WTC11 (cell line): ENCODE results near the gene ABHD10. TPM values are rescaled to one million over a fixed set of nuclear protein-coding genes. Genes with fewer than 3 reads are reported as not detected.

Source experiments
- ATAC-seq: fragments of 200-7000 bp; cut with Tn5 transposase; 2 replicates; pipeline ENCODE4 v1.10.0; 2021; ENCODE audit warnings: mild to moderate bottlenecking, moderate library complexity
- CTCF ChIA-PET: fragments of 300-600 bp; sonication (Branson Sonifier 250); formaldehyde crosslinking; loops from one replicate; lab custom pipeline; 2021; ENCODE audit warnings: antibody characterized with exemption; lab: Charles Lee
- POLR2A ChIA-PET: fragments of 350-600 bp; sonication (Branson Sonifier 250); formaldehyde crosslinking; loops from one replicate; lab custom pipeline; 2021; ENCODE audit warnings: antibody characterized with exemption; lab: Charles Lee
- DNase-seq: peaks from one replicate; pipeline ENCODE4 v3.0.0; 2021; ENCODE audit warnings: low spot score
- H3K27ac Mint-ChIP-seq: 2 replicates; pipeline ENCODE4 v1.8.0; 2021; ENCODE audit warnings: mixed read lengths
- H3K27me3 Mint-ChIP-seq: 2 replicates; pipeline ENCODE4 v1.8.0; 2021; ENCODE audit warnings: low read depth, mild to moderate bottlenecking, moderate library complexity, mixed read lengths
- H3K36me3 Mint-ChIP-seq: 2 replicates; pipeline ENCODE4 v1.8.0; 2021; ENCODE audit warnings: mixed read lengths
- H3K4me1 Mint-ChIP-seq: 2 replicates; pipeline ENCODE4 v1.8.0; 2022; ENCODE audit warnings: mixed read lengths
- H3K4me3 Mint-ChIP-seq: 2 replicates; pipeline ENCODE4 v1.8.0; 2021; ENCODE audit warnings: mild to moderate bottlenecking, moderate library complexity, mixed read lengths
- H3K9me3 Mint-ChIP-seq: 2 replicates; pipeline ENCODE4 v1.8.0; 2021; ENCODE audit warnings: mixed read lengths
- ATF1 ChIP-seq: sonication (generic); formaldehyde crosslinking; IDR thresholded peaks from 2 replicates; pipeline ENCODE4 v1.8.1; 2023; ENCODE audit warnings: mild to moderate bottlenecking, moderate library complexity, missing genetic modification reagents
- CREB1 ChIP-seq: sonication (generic); formaldehyde crosslinking; IDR thresholded peaks from 2 replicates; pipeline ENCODE4 v1.8.0; 2023; ENCODE audit warnings: mild to moderate bottlenecking, missing genetic modification reagents
- EMX1 ChIP-seq: fragments of 250-450 bp; sonication (Bioruptor Pico); IDR thresholded peaks from 2 replicates; pipeline ENCODE4 v1.8.0; 2021; ENCODE audit warnings: mild to moderate bottlenecking
- ESRRA ChIP-seq: sonication (generic); formaldehyde crosslinking; IDR thresholded peaks from 2 replicates; pipeline ENCODE4 v1.8.1; 2022; ENCODE audit warnings: mild to moderate bottlenecking, missing genetic modification reagents, borderline replicate concordance
- ETV6 ChIP-seq: sonication (generic); formaldehyde crosslinking; IDR thresholded peaks from 2 replicates; pipeline ENCODE4 v1.8.1; 2022; ENCODE audit warnings: mild to moderate bottlenecking, missing genetic modification reagents
- GABPB1 ChIP-seq: sonication (generic); formaldehyde crosslinking; IDR thresholded peaks from 2 replicates; pipeline ENCODE4 v1.8.1; 2023; ENCODE audit warnings: mild to moderate bottlenecking, missing genetic modification reagents
- GRHL2 ChIP-seq: fragments of 250-450 bp; sonication (Bioruptor Pico); IDR thresholded peaks from 2 replicates; pipeline ENCODE4 v1.8.0; 2022; ENCODE audit warnings: mild to moderate bottlenecking, moderate library complexity; ENCODE audit not compliant: insufficient replicate concordance, severe bottlenecking
- KAT7 ChIP-seq: sonication (generic); formaldehyde crosslinking; IDR thresholded peaks from 2 replicates; pipeline ENCODE4 v1.8.1; 2023; ENCODE audit warnings: missing genetic modification reagents, mild to moderate bottlenecking, borderline replicate concordance
- OVOL2 ChIP-seq: fragments of 250-450 bp; sonication (Bioruptor Pico); IDR thresholded peaks from 2 replicates; pipeline ENCODE4 v1.9.0; 2021; ENCODE audit warnings: mild to moderate bottlenecking, borderline replicate concordance
- PRRX2 ChIP-seq: fragments of 250-450 bp; sonication (Bioruptor Pico); IDR thresholded peaks from 2 replicates; pipeline ENCODE4 v1.8.0; 2021; ENCODE audit warnings: mild to moderate bottlenecking
- TCF7 ChIP-seq: sonication (generic); formaldehyde crosslinking; IDR thresholded peaks from 2 replicates; pipeline ENCODE4 v1.8.0; 2022; ENCODE audit warnings: mild to moderate bottlenecking, low read depth, missing genetic modification reagents, moderate library complexity
- TP53 ChIP-seq: sonication (generic); formaldehyde crosslinking; IDR thresholded peaks from 2 replicates; pipeline ENCODE4 v1.8.1; 2023; ENCODE audit warnings: mild to moderate bottlenecking, missing genetic modification reagents
- ZNF317 ChIP-seq: sonication (generic); formaldehyde crosslinking; IDR thresholded peaks from 2 replicates; pipeline ENCODE4 v1.8.1; 2023; ENCODE audit warnings: low read depth, mild to moderate bottlenecking, moderate library complexity, missing genetic modification reagents, borderline replicate concordance
- total RNA-seq: library from RNA; stranded (reverse); gene quantifications from 3 replicates; pipeline ENCODE4 v1.2.3, GENCODE V29; 2021
- TF ChIP-seq, protein P1 (sequence below): fragments of 250-450 bp; sonication (Bioruptor Pico); IDR thresholded peaks from 2 replicates; pipeline ENCODE4 v1.9.0; 2021; ENCODE audit warnings: mild to moderate bottlenecking, borderline replicate concordance
- TF ChIP-seq, protein P2 (sequence below): sonication (generic); formaldehyde crosslinking; IDR thresholded peaks from 2 replicates; pipeline ENCODE4 v1.8.1; 2022; ENCODE audit warnings: mild to moderate bottlenecking, moderate library complexity, missing genetic modification reagents
- TF ChIP-seq, protein P3 (sequence below): sonication (generic); formaldehyde crosslinking; IDR thresholded peaks from 2 replicates; pipeline ENCODE4 v1.8.0; 2022; ENCODE audit warnings: mild to moderate bottlenecking, missing genetic modification reagents
- TF ChIP-seq, protein P4 (sequence below): sonication (generic); formaldehyde crosslinking; IDR thresholded peaks from 2 replicates; pipeline ENCODE4 v1.8.0; 2022; ENCODE audit warnings: missing genetic modification reagents

The ABHD10 gene
- total RNA-seq, 1 experiment from 2014 or later: 27.6 TPM

DNA sequence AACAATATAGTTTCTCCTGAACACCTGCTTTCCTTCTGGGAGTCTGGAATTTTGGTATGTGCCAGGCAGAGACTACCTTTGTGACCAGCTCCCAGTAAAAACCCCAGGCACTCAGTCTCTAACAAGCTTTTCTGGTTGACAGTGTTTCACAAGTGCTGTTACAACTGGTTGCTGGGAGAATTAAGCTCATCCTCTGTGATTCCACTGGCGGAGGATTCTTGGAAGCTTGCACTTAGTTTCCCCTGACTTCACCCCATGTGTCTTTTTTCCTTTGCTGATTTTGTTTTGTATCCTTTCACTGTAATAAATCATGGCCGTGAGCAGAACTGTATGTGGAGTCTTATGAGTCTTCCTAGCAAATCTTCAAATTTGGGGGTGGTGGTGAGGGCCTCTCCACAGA is 14.2 kb downstream of the ABHD10 start (continued):
- TF ChIP-seq, protein P1, sequence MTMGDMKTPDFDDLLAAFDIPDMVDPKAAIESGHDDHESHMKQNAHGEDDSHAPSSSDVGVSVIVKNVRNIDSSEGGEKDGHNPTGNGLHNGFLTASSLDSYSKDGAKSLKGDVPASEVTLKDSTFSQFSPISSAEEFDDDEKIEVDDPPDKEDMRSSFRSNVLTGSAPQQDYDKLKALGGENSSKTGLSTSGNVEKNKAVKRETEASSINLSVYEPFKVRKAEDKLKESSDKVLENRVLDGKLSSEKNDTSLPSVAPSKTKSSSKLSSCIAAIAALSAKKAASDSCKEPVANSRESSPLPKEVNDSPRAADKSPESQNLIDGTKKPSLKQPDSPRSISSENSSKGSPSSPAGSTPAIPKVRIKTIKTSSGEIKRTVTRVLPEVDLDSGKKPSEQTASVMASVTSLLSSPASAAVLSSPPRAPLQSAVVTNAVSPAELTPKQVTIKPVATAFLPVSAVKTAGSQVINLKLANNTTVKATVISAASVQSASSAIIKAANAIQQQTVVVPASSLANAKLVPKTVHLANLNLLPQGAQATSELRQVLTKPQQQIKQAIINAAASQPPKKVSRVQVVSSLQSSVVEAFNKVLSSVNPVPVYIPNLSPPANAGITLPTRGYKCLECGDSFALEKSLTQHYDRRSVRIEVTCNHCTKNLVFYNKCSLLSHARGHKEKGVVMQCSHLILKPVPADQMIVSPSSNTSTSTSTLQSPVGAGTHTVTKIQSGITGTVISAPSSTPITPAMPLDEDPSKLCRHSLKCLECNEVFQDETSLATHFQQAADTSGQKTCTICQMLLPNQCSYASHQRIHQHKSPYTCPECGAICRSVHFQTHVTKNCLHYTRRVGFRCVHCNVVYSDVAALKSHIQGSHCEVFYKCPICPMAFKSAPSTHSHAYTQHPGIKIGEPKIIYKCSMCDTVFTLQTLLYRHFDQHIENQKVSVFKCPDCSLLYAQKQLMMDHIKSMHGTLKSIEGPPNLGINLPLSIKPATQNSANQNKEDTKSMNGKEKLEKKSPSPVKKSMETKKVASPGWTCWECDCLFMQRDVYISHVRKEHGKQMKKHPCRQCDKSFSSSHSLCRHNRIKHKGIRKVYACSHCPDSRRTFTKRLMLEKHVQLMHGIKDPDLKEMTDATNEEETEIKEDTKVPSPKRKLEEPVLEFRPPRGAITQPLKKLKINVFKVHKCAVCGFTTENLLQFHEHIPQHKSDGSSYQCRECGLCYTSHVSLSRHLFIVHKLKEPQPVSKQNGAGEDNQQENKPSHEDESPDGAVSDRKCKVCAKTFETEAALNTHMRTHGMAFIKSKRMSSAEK (CRISPR knock-in tag): no peak
- no peak for TF ChIP-seq KAT7 (CRISPR knock-in tag)
- no peak for TF ChIP-seq OVOL2 (CRISPR knock-in tag)
- no peak for TF ChIP-seq CREB1
- TF ChIP-seq GABPB1 (CRISPR knock-in tag): no peak
- no peak for TF ChIP-seq ETV6 (CRISPR knock-in tag)
- no peak for TF ChIP-seq TCF7 (CRISPR knock-in tag)
- no peak for TF ChIP-seq GRHL2 (CRISPR knock-in tag)
- no peak for TF ChIP-seq ZNF317 (CRISPR knock-in tag)
- no peak for TF ChIP-seq ESRRA (CRISPR knock-in tag)

DNA sequence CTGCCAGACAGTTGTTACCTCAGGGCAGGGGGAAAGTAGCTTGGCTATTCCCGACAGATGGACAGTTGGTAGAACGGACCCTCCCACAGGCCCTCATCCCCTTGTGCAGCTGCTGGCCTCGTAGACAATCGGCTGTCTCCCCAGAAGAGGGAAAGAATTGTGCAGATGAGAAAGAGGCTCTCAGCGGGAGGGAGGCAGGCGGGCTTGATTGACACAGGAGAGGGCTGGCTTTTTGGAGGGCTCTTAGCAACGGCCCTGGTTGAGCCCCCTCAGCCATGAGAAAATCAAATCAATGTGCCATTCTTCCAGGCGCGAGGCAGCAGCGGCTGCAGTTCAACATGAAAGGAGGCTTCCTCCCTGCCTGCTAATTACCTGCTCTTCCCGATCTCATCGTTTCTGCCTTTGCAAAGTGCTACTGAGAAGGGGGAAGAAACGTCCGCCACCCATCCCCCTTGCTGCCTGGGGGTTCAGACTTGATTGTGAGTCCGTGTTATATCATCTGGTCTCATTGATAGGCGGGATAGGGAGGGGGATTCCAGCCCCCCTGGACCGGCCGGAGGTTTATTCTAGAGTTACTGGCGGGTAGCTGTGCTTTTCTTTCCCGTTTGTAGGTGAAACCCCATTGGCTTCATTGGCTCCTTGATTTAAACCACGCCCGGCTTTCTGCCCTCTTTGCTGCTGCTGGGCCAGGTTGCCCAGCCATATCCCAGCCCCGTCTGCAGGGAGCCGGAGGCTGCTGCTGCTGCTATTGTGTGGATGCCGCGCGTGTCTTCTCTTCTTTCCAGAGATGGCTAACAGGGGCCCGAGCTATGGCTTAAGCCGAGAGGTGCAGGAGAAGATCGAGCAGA is 20.0 kb downstream of the ABHD10 start, which contains the start of gene TAGLN3:
TSS of gene TAGLN3 (plus strand) at position 287 of the 848 bp plus-strand sequence. CDS start at position 788, 501 bp downstream.
- ChIA-PET CTCF (interaction anchor here (0.8 to 5.0 kb wide), 8 partner anchors 10 to 330 kb away, joined by 3 to 95 read pairs (median 4); partner anchors contain the start of gene ABHD10), POLR2A (interaction anchor here (1.2 to 2.2 kb wide), 4 partner anchors 9 to 20 kb away, joined by 4 to 7 read pairs (median 6); partner anchors contain the start of gene ABHD10)
- Mint-ChIP-seq H3K36me3 (no peaks in the 10 kb centered on the region), H3K4me3 (peak within 1 kb of the TSS; percentile 90), H3K27ac (no peak within 1 kb of the TSS), H3K27me3 (peaks cover 64% of the 10 kb centered on the region), H3K4me1 (peaks cover 22% of the 10 kb centered on the region), H3K9me3 (no peaks in the 10 kb centered on the region)
- ATAC-seq (peak; percentile 86), DNase-seq (peak; percentile 54)
- TF ChIP-seq, protein P2, sequence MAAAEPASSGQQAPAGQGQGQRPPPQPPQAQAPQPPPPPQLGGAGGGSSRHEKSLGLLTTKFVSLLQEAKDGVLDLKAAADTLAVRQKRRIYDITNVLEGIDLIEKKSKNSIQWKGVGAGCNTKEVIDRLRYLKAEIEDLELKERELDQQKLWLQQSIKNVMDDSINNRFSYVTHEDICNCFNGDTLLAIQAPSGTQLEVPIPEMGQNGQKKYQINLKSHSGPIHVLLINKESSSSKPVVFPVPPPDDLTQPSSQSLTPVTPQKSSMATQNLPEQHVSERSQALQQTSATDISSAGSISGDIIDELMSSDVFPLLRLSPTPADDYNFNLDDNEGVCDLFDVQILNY (CRISPR knock-in tag): no peak
- TF ChIP-seq ZNF317 (CRISPR knock-in tag): peak; percentile 72
- no peak for TF ChIP-seq PRRX2
- no peak for TF ChIP-seq EMX1 (CRISPR knock-in tag)
- TF ChIP-seq, protein P3, sequence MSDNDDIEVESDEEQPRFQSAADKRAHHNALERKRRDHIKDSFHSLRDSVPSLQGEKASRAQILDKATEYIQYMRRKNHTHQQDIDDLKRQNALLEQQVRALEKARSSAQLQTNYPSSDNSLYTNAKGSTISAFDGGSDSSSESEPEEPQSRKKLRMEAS: peak; percentile 33; the same call in 1 of the 2 replicates

DNA sequence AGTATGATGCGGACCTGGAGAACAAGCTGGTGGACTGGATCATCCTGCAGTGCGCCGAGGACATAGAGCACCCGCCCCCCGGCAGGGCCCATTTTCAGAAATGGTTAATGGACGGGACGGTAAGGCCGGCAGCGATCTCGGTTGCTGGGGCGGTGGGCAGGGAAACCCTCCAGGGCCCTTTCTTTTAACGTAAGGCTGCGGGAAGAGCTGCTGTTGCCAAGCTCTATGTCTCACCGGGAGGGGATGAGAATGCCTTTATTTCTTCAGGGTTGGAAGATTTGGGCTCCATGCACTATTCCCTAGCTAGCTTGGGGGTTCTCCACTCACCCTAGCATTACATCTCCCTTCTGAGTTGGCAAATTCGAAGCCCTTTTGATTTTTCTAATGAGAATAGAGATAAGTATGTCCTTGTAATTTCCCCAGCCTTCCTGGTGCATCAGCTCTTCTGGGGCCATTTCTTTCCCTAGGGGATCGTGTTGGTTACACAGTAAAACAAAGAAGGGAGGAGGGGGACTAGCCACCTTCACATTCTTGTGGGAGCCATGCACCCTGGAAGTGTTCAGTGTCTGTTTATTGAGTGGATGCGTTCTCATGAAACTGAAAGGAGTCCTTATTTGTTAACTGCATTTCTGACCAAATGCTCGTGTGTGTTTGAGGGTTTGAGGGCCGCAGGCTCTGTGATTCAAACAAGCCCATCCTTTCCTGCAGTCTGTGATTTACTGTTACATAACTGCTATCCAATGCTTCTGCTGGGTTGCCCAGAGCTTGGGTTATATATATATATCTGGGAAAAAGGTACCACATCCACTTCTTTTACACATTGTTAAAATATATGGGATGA is 20.9 kb downstream of the ABHD10 start:
- Mint-ChIP-seq H3K36me3 (no peaks in the 10 kb centered on the region), H3K4me1 (peaks cover 21% of the 10 kb centered on the region)
- TF ChIP-seq ATF1 (CRISPR knock-in tag) (no peak), TP53 (no peak)
- TF ChIP-seq, protein P4, sequence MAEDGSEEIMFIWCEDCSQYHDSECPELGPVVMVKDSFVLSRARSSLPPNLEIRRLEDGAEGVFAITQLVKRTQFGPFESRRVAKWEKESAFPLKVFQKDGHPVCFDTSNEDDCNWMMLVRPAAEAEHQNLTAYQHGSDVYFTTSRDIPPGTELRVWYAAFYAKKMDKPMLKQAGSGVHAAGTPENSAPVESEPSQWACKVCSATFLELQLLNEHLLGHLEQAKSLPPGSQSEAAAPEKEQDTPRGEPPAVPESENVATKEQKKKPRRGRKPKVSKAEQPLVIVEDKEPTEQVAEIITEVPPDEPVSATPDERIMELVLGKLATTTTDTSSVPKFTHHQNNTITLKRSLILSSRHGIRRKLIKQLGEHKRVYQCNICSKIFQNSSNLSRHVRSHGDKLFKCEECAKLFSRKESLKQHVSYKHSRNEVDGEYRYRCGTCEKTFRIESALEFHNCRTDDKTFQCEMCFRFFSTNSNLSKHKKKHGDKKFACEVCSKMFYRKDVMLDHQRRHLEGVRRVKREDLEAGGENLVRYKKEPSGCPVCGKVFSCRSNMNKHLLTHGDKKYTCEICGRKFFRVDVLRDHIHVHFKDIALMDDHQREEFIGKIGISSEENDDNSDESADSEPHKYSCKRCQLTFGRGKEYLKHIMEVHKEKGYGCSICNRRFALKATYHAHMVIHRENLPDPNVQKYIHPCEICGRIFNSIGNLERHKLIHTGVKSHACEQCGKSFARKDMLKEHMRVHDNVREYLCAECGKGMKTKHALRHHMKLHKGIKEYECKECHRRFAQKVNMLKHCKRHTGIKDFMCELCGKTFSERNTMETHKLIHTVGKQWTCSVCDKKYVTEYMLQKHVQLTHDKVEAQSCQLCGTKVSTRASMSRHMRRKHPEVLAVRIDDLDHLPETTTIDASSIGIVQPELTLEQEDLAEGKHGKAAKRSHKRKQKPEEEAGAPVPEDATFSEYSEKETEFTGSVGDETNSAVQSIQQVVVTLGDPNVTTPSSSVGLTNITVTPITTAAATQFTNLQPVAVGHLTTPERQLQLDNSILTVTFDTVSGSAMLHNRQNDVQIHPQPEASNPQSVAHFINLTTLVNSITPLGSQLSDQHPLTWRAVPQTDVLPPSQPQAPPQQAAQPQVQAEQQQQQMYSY (CRISPR knock-in tag): peak; percentile 47
- TF ChIP-seq, protein P2 (CRISPR knock-in tag): 0 out of 2 replicates have a peak, but pooled peaks have one; percentile 32
- TF ChIP-seq, all 79 proteins: peak for 2
- Mint-ChIP-seq H3K9me3 (no peaks in the 10 kb centered on the region), H3K27ac (no peak overlapping the region), H3K27me3 (peaks cover 69% of the 10 kb centered on the region), H3K4me3 (peak overlapping the region; percentile 90)
- POLR2A ChIA-PET: interaction anchor here (1.0 to 2.2 kb wide), 5 partner anchors 8 to 21 kb away, joined by 3 to 7 read pairs (median 5); partner anchors contain the start of gene ABHD10
- ATAC-seq (peak; percentile 20), DNase-seq (no peak)
- CTCF ChIA-PET: interaction anchor here (0.6 to 5.0 kb wide), 11 partner anchors 8 to 331 kb away, joined by 3 to 95 read pairs (median 3); partner anchors contain the start of gene ABHD10
